Gastrocnemius medialis (tissue), 4 donors: ENCODE results near the gene NTN3.

ENCODE experiments used
- POLR2A ChIP-seq, 2 donors: fragments of 450-650 bp; IDR thresholded peaks; one replicate each; pipeline ENCODE4 v1.6.1; 2017; ENCODE audit warnings: antibody characterized with exemption in 2 of 2, mild to moderate bottlenecking in 2 of 2, moderate library complexity in 2 of 2
- TF ChIP-seq, protein P1 (sequence below), 5 experiments: fragments of 450-650 bp in 3 of 5; fragments of 200-600 bp in 2 of 5; sonication (generic) in 2 of 5; IDR thresholded peaks in 4 of 5; conservative IDR thresholded peaks in 1 of 5; 1 replicate in 4 of 5; 2 replicates in 1 of 5; pipeline ENCODE4 v1.5.1; 2016 to 2019; ENCODE audit warnings: antibody characterized with exemption in 5 of 5, mild to moderate bottlenecking in 3 of 5, moderate library complexity in 3 of 5

DNA sequence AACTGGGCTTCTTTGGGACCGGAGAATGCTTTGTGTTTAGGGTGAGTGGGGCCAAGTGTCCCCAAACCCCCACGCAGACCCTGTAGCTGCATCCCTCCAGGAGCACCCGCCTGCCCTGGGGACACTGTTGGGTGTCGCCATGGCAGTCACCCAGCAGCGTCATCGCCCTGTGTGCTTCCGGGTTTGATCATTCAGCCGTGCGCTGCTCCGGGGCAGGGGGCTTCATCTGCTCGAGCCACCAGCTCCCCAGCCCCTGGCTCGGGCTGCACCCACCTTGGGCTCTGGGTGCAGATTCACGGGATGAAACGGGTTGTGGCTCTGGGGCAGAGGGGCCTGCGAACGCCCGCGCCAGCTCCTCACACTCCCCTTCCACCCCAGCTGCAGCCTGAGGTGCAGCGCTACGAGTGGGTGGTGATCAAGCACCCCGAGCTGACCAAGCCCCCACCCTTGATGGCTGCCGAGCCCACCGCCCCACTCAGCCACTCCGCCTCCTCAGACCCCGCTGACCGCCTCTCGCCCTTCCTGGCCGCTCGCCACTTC lies 28.9 kb downstream of the NTN3 start:
- TF ChIP-seq, protein P1, sequence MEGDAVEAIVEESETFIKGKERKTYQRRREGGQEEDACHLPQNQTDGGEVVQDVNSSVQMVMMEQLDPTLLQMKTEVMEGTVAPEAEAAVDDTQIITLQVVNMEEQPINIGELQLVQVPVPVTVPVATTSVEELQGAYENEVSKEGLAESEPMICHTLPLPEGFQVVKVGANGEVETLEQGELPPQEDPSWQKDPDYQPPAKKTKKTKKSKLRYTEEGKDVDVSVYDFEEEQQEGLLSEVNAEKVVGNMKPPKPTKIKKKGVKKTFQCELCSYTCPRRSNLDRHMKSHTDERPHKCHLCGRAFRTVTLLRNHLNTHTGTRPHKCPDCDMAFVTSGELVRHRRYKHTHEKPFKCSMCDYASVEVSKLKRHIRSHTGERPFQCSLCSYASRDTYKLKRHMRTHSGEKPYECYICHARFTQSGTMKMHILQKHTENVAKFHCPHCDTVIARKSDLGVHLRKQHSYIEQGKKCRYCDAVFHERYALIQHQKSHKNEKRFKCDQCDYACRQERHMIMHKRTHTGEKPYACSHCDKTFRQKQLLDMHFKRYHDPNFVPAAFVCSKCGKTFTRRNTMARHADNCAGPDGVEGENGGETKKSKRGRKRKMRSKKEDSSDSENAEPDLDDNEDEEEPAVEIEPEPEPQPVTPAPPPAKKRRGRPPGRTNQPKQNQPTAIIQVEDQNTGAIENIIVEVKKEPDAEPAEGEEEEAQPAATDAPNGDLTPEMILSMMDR (IDR thresholded peaks at IDR 0.05 in 4 of 5, conservative IDR thresholded peaks at IDR 0.05 in 1 of 5) = no peak
- no peak for TF ChIP-seq POLR2A (IDR thresholded peaks at IDR 0.05)
